22Rv1 (cell line): ENCODE data around the gene GRIA4.

Source experiments
- CTCF ChIP-seq: fragments of 450-650 bp; IDR thresholded peaks from 2 replicates; pipeline ENCODE4 v1.5.1; 2017; ENCODE audit warnings: mild to moderate bottlenecking
- ZFX ChIP-seq: fragments of 450-650 bp; IDR thresholded peaks from 2 replicates; pipeline ENCODE4 v1.6.1; 2017; ENCODE audit warnings: antibody characterized with exemption, borderline replicate concordance

DNA sequence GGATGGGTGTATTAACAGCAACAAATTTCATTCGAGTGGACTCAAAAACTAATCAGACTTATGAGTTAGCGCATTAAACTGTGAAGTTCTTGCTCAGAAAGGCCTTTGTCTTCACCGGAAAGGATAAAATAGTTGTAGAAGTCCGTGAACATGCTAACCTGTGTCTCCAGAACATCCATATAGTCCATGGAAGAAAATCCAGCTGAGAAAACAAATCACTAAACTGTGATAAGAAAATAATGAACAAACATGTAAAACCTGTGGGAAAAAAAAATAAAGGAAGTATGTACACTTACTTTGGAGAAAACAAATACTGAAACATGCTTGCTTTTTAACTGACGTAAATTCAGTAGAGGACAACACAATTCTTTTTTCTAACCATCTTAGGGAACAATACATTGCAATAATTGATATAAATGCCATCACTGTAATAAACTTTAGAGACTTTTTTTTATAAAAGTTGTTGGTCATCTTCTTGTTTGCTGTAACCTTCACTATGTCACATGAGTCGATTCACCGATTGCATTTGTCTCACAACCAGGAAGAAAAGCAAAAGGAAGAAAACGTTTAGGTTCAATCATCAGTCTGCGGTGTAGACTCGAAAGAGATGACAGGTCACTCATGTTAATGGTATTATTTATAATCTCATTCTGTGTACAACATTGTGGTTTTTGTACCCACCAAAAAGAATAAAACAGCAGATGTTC is 370.3 kb downstream of the GRIA4 start:
- no peak for TF ChIP-seq CTCF
- TF ChIP-seq ZFX = no peak
